GM10266 (cell line): ENCODE results near the gene SLC30A10.
"Not testable (repeated sequence)": the region's sequence is repeated elsewhere in the genome, so short reads cannot be mapped to it uniquely, and the experiment has no call there.

Experiments
- DNase-seq: peaks from one replicate; pipeline ENCODE4 v3.0.0; 2012; ENCODE audit errors: extremely low spot score
- CTCF ChIP-seq: IDR thresholded peaks from 2 replicates; pipeline ENCODE4 v1.5.1; 2012; ENCODE audit warnings: mild to moderate bottlenecking, low read depth; ENCODE audit not compliant: control insufficient read depth, insufficient read depth; ENCODE audit errors: missing control alignments

Gene SLC30A10

GRCh38 chr1:219959540-219960203 is 31.3 kb upstream of the SLC30A10 start:
- DNase-seq: no peak
- no peak for TF ChIP-seq CTCF

GRCh38 chr1:219958875-219959417 is 30.6 kb upstream of the SLC30A10 start:
- TF ChIP-seq CTCF: no peak
- DNase-seq: no peak

- TF ChIP-seq CTCF: no peak
- no peak for DNase-seq
Observed at GRCh38 chr1:219954736-219955421, 26.5 kb upstream of the SLC30A10 start.

- DNase-seq: no peak
- TF ChIP-seq CTCF: no peak
Observed at GRCh38 chr1:219954052-219954451, 25.7 kb upstream of the SLC30A10 start.

- no peak for TF ChIP-seq CTCF
- DNase-seq: no peak
Observed at GRCh38 chr1:219952361-219952760, 24.0 kb upstream of the SLC30A10 start.

DNA sequence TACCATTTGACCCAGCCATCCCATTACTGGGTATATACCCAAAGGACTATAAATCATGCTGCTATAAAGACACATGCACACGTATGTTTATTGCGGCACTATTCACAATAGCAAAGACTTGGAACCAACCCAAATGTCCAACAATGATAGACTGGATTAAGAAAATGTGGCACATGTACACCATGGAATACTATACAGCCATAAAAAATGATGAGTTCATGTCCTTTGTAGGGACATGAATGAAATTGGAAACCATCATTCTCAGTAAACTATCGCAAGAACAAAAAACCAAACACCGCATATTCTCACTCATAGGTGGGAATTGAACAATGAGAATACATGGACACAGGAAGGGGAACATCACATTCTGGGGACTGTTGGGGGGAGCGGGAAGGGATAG is 20.9 kb upstream of the SLC30A10 start:
- DNase-seq: not testable (repeated sequence)

- DNase-seq: not testable (repeated sequence)
Observed at GRCh38 chr1:219948766-219949165, 20.4 kb upstream of the SLC30A10 start.

GRCh38 chr1:219945795-219946194 is 17.4 kb upstream of the SLC30A10 start:
- no peak for DNase-seq

More at GRCh38 chr1:219945795-219946194, 17.4 kb upstream of the SLC30A10 start:
- no peak for TF ChIP-seq CTCF
